SK-N-SH (cell line): Measurements from ENCODE around the gene NAA10. TPM values are rescaled to one million over a fixed set of nuclear protein-coding genes. Genes with fewer than 3 reads are reported as not detected.

Experiments
- CTCF ChIA-PET: fragments of 300-600, 350-600 bp; formaldehyde crosslinking; extraction: SDS; loops from one replicate; lab custom pipeline; 2021; lab: Yijun Ruan, JAX
- POLR2A ChIA-PET: fragments of 350-600 bp; sonication (Branson Sonifier 250); formaldehyde crosslinking; extraction: SDS; loops from one replicate; lab custom pipeline; 2020; ENCODE audit warnings: antibody characterized with exemption, inconsistent platforms; lab: Yijun Ruan, JAX
- DNase-seq: peaks from one replicate; pipeline ENCODE4 v3.0.0; 2012
- H2AFZ ChIP-seq: fragments of 200-600 bp; sonication (generic); 2 replicates; pipeline ENCODE4 v1.8.1; 2016; ENCODE audit warnings: antibody characterized with exemption, mild to moderate bottlenecking, low read depth
- H3F3A ChIP-seq: fragments of 200-600 bp; sonication (generic); replicated peaks from 2 replicates; pipeline ENCODE3; 2016; ENCODE audit warnings: antibody characterized with exemption, mild to moderate bottlenecking; ENCODE audit not compliant: insufficient read depth
- H3K27ac ChIP-seq, 2 experiments: fragments of 200-500 bp in 1 of 2; fragments of 200-600 bp in 1 of 2; sonication (Bioruptor generic) in 1 of 2; sonication (generic), shearing (Covaris generic) in 1 of 2; 2 replicates each; pipeline versions ENCODE4 v1.5.1 to v1.6.1; 2014 to 2016; ENCODE audit warnings: low read depth in 2 of 2, inconsistent platforms in 1 of 2, low read length in 1 of 2, mild to moderate bottlenecking in 1 of 2, mixed read lengths in 1 of 2
- H3K27me3 ChIP-seq: fragments of 200-600 bp; sonication (generic), shearing (Covaris generic); 2 replicates; pipeline ENCODE4 v1.6.1; 2016; ENCODE audit warnings: mixed run types; ENCODE audit not compliant: insufficient read depth
- H3K36me3 ChIP-seq, 2 experiments: fragments of 200-500 bp in 1 of 2; fragments of 200-600 bp in 1 of 2; sonication (Bioruptor generic) in 1 of 2; sonication (generic) in 1 of 2; replicated peaks in 1 of 2; 2 replicates each; pipeline versions ENCODE3 to v1.5.1; 2014 to 2016; ENCODE audit warnings: low read length in 1 of 2, mild to moderate bottlenecking in 1 of 2; ENCODE audit not compliant: insufficient read depth in 2 of 2, control insufficient read depth in 1 of 2
- H3K4me1 ChIP-seq, 2 experiments: fragments of 200-500 bp in 1 of 2; fragments of 200-600 bp in 1 of 2; sonication (Bioruptor generic) in 1 of 2; sonication (generic), shearing (Covaris generic) in 1 of 2; 2 replicates each; pipeline versions ENCODE4 v1.5.1 to v1.6.1; 2014 to 2016; ENCODE audit warnings: low read depth in 1 of 2, low read length in 1 of 2, mixed run types in 1 of 2; ENCODE audit not compliant: insufficient read depth in 2 of 2, control insufficient read depth in 1 of 2
- H3K4me2 ChIP-seq: fragments of 200-600 bp; sonication (generic), shearing (Covaris generic); 2 replicates; pipeline ENCODE4 v1.6.1; 2017; ENCODE audit warnings: mixed run types
- H3K4me3 ChIP-seq, 2 experiments: fragments of 200-500 bp in 1 of 2; fragments of 200-600 bp in 1 of 2; sonication (Bioruptor generic) in 1 of 2; sonication (generic), shearing (Covaris generic) in 1 of 2; 2 replicates each; pipeline versions ENCODE4 v1.5.1 to v1.8.1; 2014 to 2016; ENCODE audit warnings: low read depth in 2 of 2, inconsistent platforms in 1 of 2, low read length in 1 of 2, mild to moderate bottlenecking in 1 of 2, mixed read lengths in 1 of 2, moderate library complexity in 1 of 2
- H3K79me2 ChIP-seq: fragments of 200-600 bp; sonication (generic); 2 replicates; pipeline ENCODE4 v1.8.1; 2017; ENCODE audit warnings: mild to moderate bottlenecking; ENCODE audit not compliant: insufficient read depth
- H3K9ac ChIP-seq: fragments of 200-600 bp; sonication (generic); 2 replicates; pipeline ENCODE4 v1.6.1; 2017; ENCODE audit warnings: mixed run types
- H3K9me2 ChIP-seq: fragments of 200-600 bp; sonication (generic); 2 replicates; pipeline ENCODE4 v1.6.1; 2017; ENCODE audit warnings: mixed run types
- H3K9me3 ChIP-seq: fragments of 200-600 bp; sonication (generic); 2 replicates; pipeline ENCODE4 v1.6.1; 2017; ENCODE audit warnings: mixed run types, mild to moderate bottlenecking, moderate library complexity
- H4K20me1 ChIP-seq: fragments of 200-600 bp; sonication (generic); 2 replicates; pipeline ENCODE4 v1.6.1; 2017; ENCODE audit warnings: mild to moderate bottlenecking, mixed run types; ENCODE audit not compliant: insufficient read depth
- CHD2 ChIP-seq: fragments of 150-350 bp; IDR thresholded peaks from 2 replicates; pipeline ENCODE4 v1.6.1; 2018; ENCODE audit warnings: low read length; ENCODE audit not compliant: partially characterized antibody
- ELF1 ChIP-seq: IDR thresholded peaks from 2 replicates; pipeline ENCODE4 v1.4.0; 2012
- EP300 ChIP-seq, 2 experiments: IDR thresholded peaks; 2 replicates each; pipeline versions ENCODE4 v1.4.0 to v1.6.1; 2012; ENCODE audit warnings: borderline replicate concordance in 1 of 2, low read depth in 1 of 2, low read length in 1 of 2
- FOXM1 ChIP-seq: IDR thresholded peaks from 2 replicates; pipeline ENCODE4 v1.4.0; 2012; ENCODE audit warnings: low read depth, mild to moderate bottlenecking
- POLR2AphosphoS5 ChIP-seq: IDR thresholded peaks from 2 replicates; pipeline ENCODE4 v1.6.1; 2012; ENCODE audit warnings: low read depth, low read length
- RAD21 ChIP-seq: IDR thresholded peaks from 2 replicates; pipeline ENCODE4 v1.6.1; 2012; ENCODE audit warnings: mild to moderate bottlenecking, low read length
- RCOR1 ChIP-seq: fragments of 150-350 bp; IDR thresholded peaks from 2 replicates; pipeline ENCODE4 v1.6.1; 2017; ENCODE audit warnings: antibody characterized with exemption, low read length
- REST ChIP-seq: IDR thresholded peaks from 2 replicates; pipeline ENCODE4 v1.6.1; 2012; ENCODE audit warnings: mild to moderate bottlenecking, low read depth, low read length, moderate library complexity
- RFX5 ChIP-seq: IDR thresholded peaks from 2 replicates; pipeline ENCODE4 v1.6.1; 2012; ENCODE audit warnings: mild to moderate bottlenecking, improper control_type of control experiment, low read length
- SIN3A ChIP-seq: IDR thresholded peaks from 2 replicates; pipeline ENCODE4 v1.6.1; 2012; ENCODE audit warnings: low read depth, mild to moderate bottlenecking, low read length, moderate library complexity, borderline replicate concordance
- TEAD4 ChIP-seq: IDR thresholded peaks from 2 replicates; pipeline ENCODE4 v1.4.0; 2012; ENCODE audit warnings: mild to moderate bottlenecking, borderline replicate concordance; ENCODE audit not compliant: insufficient read depth
- USF1 ChIP-seq: IDR thresholded peaks from 2 replicates; pipeline ENCODE4 v1.4.0; 2012; ENCODE audit warnings: low read depth, borderline replicate concordance
- WGBS: methylation state at CpG from one replicate; pipeline ENCODE4 v1.1.6; 2017; ENCODE audit warnings: low lambda C conversion rate; 5-methylcytosine and 5-hydroxymethylcytosine counted together
- polyA plus RNA-seq, 3 experiments: library from polyadenylated mRNA; depleted of rRNA; stranded (reverse); fragments of >200 nt; gene quantifications; 2 replicates each; pipeline ENCODE4 v1.2.3, GENCODE V29; 2012
- TF ChIP-seq, protein P1 (sequence below): IDR thresholded peaks from 2 replicates; pipeline ENCODE4 v1.4.0; 2012; ENCODE audit warnings: low read depth, borderline replicate concordance
- TF ChIP-seq, protein P2 (sequence below): fragments of 200-600 bp; sonication (generic); IDR thresholded peaks from 2 replicates; pipeline ENCODE4 v1.6.1; 2017; ENCODE audit warnings: antibody characterized with exemption, mild to moderate bottlenecking, moderate library complexity
- TF ChIP-seq, protein P3 (sequence below): IDR thresholded peaks from 2 replicates; pipeline ENCODE4; 2012

NAA10 gene
- polyA plus RNA-seq, 1 of the 3 experiments (the other 2 are of a cell fraction): 229 TPM

DNA sequence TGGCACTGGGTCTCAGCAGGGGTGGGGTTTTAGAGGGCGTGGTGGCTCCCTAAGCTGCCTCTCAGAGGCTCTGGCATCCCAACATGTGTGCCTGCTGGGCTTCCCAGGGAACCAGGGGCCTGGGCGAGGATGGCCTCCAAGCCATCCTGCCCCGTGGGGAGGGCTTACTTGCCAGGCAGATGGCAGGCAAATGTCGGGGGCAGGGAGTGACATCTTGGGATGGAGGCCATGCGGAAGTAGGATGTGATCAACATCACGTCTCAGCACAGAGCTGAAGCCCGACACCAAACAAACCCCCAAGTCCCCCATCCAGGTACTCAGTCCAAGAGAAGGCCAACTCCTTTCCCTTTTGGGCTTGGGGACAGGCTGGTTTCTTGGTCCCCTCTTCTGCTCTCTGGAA lies 53.6 kb downstream of the NAA10 start (continued):
- no peak for TF ChIP-seq REST

- no peaks in the 10 kb centered on the region for H3K9me3 ChIP-seq
- H3F3A ChIP-seq: no peaks in the 10 kb centered on the region
- H3K9me2 ChIP-seq: no peaks in the 10 kb centered on the region
- TF ChIP-seq RFX5 (no peak), TEAD4 (no peak), USF1 (no peak), SIN3A (no peak)
- peaks cover 32% of the 10 kb centered on the region for H3K27me3 ChIP-seq
- peak overlapping the region in 1 of 2 experiments; percentile 87; a peak in 2 of 4 replicates for H3K27ac ChIP-seq
- H3K9ac ChIP-seq: no peak overlapping the region
- no peak overlapping the region for H2AFZ ChIP-seq
- peak; percentile 39 for DNase-seq
- H3K79me2 ChIP-seq: no peaks in the 10 kb centered on the region
- WGBS: 49% methylated on average over 2 of the region's 6 CpGs
- H4K20me1 ChIP-seq: no peaks in the 10 kb centered on the region
- H3K4me1 ChIP-seq: peaks cover 0 to 51% of the 10 kb centered on the region in 2 experiments; a peak in 1 of 4 replicates
- no peak overlapping the region for H3K4me2 ChIP-seq
- CTCF ChIA-PET: no interaction called here
- no peak overlapping the region for H3K4me3 ChIP-seq
- H3K36me3 ChIP-seq: no peaks in the 10 kb centered on the region
- POLR2A ChIA-PET: no interaction called here
These were observed 54.4 kb downstream of the NAA10 start for GRCh38 chrX:153880440-153880815.

GRCh38 chrX:153879741-153880439 lies 54.9 kb downstream of the NAA10 start:
- ChIA-PET CTCF (interaction anchor here (1.9 to 2.3 kb wide), 2 partner anchors 42 to 67 kb away, joined by 7 to 8 read pairs; no protein-coding TSS in a partner anchor), POLR2A (interaction anchor here (0.6 to 2.7 kb wide), 3 partner anchors 23 to 85 kb away, joined by 3 to 9 read pairs (median 6); partner anchors contain the start of genes IDH3G and SSR4)
- Histone ChIP-seq H2AFZ (no peak overlapping the region), H3K36me3 (no peaks in the 10 kb centered on the region), H3K4me1 (peaks cover 0 to 49% of the 10 kb centered on the region in 2 experiments; a peak in 1 of 4 replicates), H3K9ac (no peak overlapping the region), H3K79me2 (no peaks in the 10 kb centered on the region), H3K4me3 (no peak overlapping the region), H3K4me2 (no peak overlapping the region), H3F3A (no peaks in the 10 kb centered on the region), H3K9me2 (no peaks in the 10 kb centered on the region), H3K9me3 (no peaks in the 10 kb centered on the region), H3K27me3 (peaks cover 28% of the 10 kb centered on the region), H4K20me1 (peaks cover 3% of the 10 kb centered on the region; the same call in 1 of the 2 replicates), H3K27ac (peak overlapping the region in 1 of 2 experiments; percentile 87; a peak in 2 of 4 replicates)
- 54% methylated on average over 6 of the region's 12 CpGs for WGBS
- DNase-seq: no peak
- TF ChIP-seq ELF1: no peak
- no peak for TF ChIP-seq TEAD4
- TF ChIP-seq, protein P1, sequence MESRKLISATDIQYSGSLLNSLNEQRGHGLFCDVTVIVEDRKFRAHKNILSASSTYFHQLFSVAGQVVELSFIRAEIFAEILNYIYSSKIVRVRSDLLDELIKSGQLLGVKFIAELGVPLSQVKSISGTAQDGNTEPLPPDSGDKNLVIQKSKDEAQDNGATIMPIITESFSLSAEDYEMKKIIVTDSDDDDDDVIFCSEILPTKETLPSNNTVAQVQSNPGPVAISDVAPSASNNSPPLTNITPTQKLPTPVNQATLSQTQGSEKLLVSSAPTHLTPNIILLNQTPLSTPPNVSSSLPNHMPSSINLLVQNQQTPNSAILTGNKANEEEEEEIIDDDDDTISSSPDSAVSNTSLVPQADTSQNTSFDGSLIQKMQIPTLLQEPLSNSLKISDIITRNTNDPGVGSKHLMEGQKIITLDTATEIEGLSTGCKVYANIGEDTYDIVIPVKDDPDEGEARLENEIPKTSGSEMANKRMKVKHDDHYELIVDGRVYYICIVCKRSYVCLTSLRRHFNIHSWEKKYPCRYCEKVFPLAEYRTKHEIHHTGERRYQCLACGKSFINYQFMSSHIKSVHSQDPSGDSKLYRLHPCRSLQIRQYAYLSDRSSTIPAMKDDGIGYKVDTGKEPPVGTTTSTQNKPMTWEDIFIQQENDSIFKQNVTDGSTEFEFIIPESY: no peak
- no peak for TF ChIP-seq POLR2AphosphoS5
- TF ChIP-seq CHD2: no peak
- TF ChIP-seq RCOR1: no peak
- TF ChIP-seq, protein P2, sequence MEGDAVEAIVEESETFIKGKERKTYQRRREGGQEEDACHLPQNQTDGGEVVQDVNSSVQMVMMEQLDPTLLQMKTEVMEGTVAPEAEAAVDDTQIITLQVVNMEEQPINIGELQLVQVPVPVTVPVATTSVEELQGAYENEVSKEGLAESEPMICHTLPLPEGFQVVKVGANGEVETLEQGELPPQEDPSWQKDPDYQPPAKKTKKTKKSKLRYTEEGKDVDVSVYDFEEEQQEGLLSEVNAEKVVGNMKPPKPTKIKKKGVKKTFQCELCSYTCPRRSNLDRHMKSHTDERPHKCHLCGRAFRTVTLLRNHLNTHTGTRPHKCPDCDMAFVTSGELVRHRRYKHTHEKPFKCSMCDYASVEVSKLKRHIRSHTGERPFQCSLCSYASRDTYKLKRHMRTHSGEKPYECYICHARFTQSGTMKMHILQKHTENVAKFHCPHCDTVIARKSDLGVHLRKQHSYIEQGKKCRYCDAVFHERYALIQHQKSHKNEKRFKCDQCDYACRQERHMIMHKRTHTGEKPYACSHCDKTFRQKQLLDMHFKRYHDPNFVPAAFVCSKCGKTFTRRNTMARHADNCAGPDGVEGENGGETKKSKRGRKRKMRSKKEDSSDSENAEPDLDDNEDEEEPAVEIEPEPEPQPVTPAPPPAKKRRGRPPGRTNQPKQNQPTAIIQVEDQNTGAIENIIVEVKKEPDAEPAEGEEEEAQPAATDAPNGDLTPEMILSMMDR: no peak
- TF ChIP-seq EP300 (IDR thresholded peaks at IDR 0.05; ENCODE audit: borderline replicate concordance in 1 of 2, low read depth in 1 of 2, low read length in 1 of 2): no peak
- no peak for TF ChIP-seq RAD21
- TF ChIP-seq FOXM1: no peak
- TF ChIP-seq, protein P3, sequence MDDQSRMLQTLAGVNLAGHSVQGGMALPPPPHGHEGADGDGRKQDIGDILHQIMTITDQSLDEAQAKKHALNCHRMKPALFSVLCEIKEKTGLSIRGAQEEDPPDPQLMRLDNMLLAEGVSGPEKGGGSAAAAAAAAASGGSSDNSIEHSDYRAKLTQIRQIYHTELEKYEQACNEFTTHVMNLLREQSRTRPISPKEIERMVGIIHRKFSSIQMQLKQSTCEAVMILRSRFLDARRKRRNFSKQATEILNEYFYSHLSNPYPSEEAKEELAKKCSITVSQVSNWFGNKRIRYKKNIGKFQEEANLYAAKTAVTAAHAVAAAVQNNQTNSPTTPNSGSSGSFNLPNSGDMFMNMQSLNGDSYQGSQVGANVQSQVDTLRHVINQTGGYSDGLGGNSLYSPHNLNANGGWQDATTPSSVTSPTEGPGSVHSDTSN: no peak
